HEK293T (cell line): ENCODE data around the gene FN3KRP.
"Not testable (repeated sequence)": the region's sequence is repeated elsewhere in the genome, so short reads cannot be mapped to it uniquely, and the experiment has no call there.

Source experiments
- BHLHE40 ChIP-seq: fragments of 450-650 bp; IDR thresholded peaks from 2 replicates; pipeline ENCODE4 v1.6.1; 2016; ENCODE audit warnings: mild to moderate bottlenecking, moderate library complexity, borderline replicate concordance
- FOXA1 ChIP-seq: fragments of 450-650 bp; IDR thresholded peaks from 2 replicates; pipeline ENCODE4 v1.6.1; 2016; ENCODE audit warnings: mild to moderate bottlenecking
- FOXM1 ChIP-seq: fragments of 450-650 bp; IDR thresholded peaks from 2 replicates; pipeline ENCODE4 v1.6.1; 2017; ENCODE audit warnings: mild to moderate bottlenecking, borderline replicate concordance
- NFRKB ChIP-seq: fragments of 450-650 bp; IDR thresholded peaks from 2 replicates; pipeline ENCODE4 v1.6.1; 2016; ENCODE audit warnings: mild to moderate bottlenecking, moderate library complexity
- SP1 ChIP-seq: fragments of 450-650 bp; IDR thresholded peaks from 2 replicates; pipeline ENCODE4 v1.6.1; 2017
- TF ChIP-seq, protein P1 (sequence below): fragments of 450-650 bp; IDR thresholded peaks from 2 replicates; pipeline ENCODE4 v1.6.1; 2016

GRCh38 chr17:82744736-82745135 is 28.2 kb downstream of the FN3KRP start:
- TF ChIP-seq FOXM1, NFRKB, FOXA1, BHLHE40, SP1: not testable (repeated sequence)
- TF ChIP-seq, protein P1, sequence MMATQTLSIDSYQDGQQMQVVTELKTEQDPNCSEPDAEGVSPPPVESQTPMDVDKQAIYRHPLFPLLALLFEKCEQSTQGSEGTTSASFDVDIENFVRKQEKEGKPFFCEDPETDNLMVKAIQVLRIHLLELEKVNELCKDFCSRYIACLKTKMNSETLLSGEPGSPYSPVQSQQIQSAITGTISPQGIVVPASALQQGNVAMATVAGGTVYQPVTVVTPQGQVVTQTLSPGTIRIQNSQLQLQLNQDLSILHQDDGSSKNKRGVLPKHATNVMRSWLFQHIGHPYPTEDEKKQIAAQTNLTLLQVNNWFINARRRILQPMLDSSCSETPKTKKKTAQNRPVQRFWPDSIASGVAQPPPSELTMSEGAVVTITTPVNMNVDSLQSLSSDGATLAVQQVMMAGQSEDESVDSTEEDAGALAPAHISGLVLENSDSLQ: not testable (repeated sequence)
